ENCODE measurements around the gene CHRDL2.
"Not testable (repeated sequence)": the region's sequence is repeated elsewhere in the genome, so short reads cannot be mapped to it uniquely, and the experiment has no call there.

Gene CHRDL2

GRCh38 chr11:74673693-74674360 is 57.4 kb downstream of the CHRDL2 start:
- Histone ChIP-seq H3K4me3 (ENCODE audit: low read length) (no peak overlapping the region), H3K27ac (ENCODE audit: low read depth, low read length) (no peak overlapping the region), H3K4me1 (ENCODE audit: insufficient read depth, low read length) (no peaks in the 10 kb centered on the region), H3K9me3 (ENCODE audit: insufficient read depth, low read depth, low read length) (no peaks in the 10 kb centered on the region), H3K9ac (ENCODE audit: low read depth, low read length) (no peak overlapping the region), H3K27me3 (ENCODE audit: insufficient read depth, low read length) (no peaks in the 10 kb centered on the region), H3K36me3 (ENCODE audit: insufficient read depth, low read length) (no peaks in the 10 kb centered on the region)
- 89% methylated on average over 7 of the region's 7 CpGs for WGBS

- H3K36me3 ChIP-seq (ENCODE audit: insufficient read depth, low read length) = no peaks in the 10 kb centered on the region
- H3K4me1 ChIP-seq (ENCODE audit: insufficient read depth, low read length) = no peaks in the 10 kb centered on the region
- no peak overlapping the region for H3K4me3 ChIP-seq (ENCODE audit: low read length)
- H3K27ac ChIP-seq (ENCODE audit: low read depth, low read length) = no peak overlapping the region
- H3K9me3 ChIP-seq (ENCODE audit: insufficient read depth, low read depth, low read length) = no peaks in the 10 kb centered on the region
- no peak overlapping the region for H3K9ac ChIP-seq (ENCODE audit: low read depth, low read length)
- 92% methylated on average over 12 of the region's 12 CpGs for WGBS
- H3K27me3 ChIP-seq (ENCODE audit: insufficient read depth, low read length) = no peaks in the 10 kb centered on the region
Observed at GRCh38 chr11:74672956-74673692, 58.1 kb downstream of the CHRDL2 start.

DNA sequence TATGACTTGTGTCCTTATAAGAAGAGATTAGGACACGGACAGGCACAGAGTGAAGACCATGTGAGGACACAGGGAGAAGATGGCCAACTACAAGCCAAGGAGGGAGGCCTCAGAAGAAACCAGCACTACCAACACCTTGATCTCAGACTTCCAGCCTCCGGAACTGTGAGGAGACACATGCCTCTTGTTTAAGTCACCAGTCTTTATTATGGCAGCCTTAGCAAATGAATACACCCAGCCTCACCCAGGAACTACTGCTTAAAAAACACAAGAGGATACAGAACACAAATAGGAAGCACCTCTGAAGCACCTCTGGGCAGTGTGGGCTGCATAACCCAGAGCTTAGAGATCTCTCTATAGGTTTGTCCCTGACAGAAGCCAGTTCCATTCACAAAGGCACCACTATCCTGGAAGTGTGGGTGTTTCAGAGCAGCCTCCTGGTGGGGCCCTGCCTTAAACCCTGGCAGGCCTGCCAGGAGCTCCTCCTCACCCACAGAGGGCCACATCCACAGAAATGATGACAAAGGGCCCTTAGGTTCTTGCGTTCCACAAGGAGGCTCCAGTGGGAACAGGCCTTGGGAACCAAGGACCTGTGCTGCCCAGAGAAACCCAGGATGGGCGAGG is 58.8 kb downstream of the CHRDL2 start:
- Histone ChIP-seq H3K27ac (ENCODE audit: low read depth, low read length) (no peak overlapping the region), H3K4me1 (ENCODE audit: insufficient read depth, low read length) (no peaks in the 10 kb centered on the region)
- 82% methylated on average over 4 of the region's 4 CpGs for WGBS

GRCh38 chr11:74671520-74672196 is 59.6 kb downstream of the CHRDL2 start:
- no peaks in the 10 kb centered on the region for H3K9me3 ChIP-seq (ENCODE audit: insufficient read depth, low read depth, low read length)
- no peak overlapping the region for H3K9ac ChIP-seq (ENCODE audit: low read depth, low read length)
- no peak overlapping the region for H3K27ac ChIP-seq (ENCODE audit: low read depth, low read length)
- no peak overlapping the region for H3K4me3 ChIP-seq (ENCODE audit: low read length)
- no peaks in the 10 kb centered on the region for H3K4me1 ChIP-seq (ENCODE audit: insufficient read depth, low read length)
- WGBS = 85% methylated on average over 10 of the region's 10 CpGs
- H3K27me3 ChIP-seq (ENCODE audit: insufficient read depth, low read length) = no peaks in the 10 kb centered on the region
- H3K36me3 ChIP-seq (ENCODE audit: insufficient read depth, low read length) = no peaks in the 10 kb centered on the region

More for the DNA sequence above, 58.8 kb downstream of the CHRDL2 start:
- Histone ChIP-seq H3K27me3 (ENCODE audit: insufficient read depth, low read length) (no peaks in the 10 kb centered on the region), H3K4me3 (ENCODE audit: low read length) (no peak overlapping the region), H3K9ac (ENCODE audit: low read depth, low read length) (no peak overlapping the region), H3K36me3 (ENCODE audit: insufficient read depth, low read length) (no peaks in the 10 kb centered on the region), H3K9me3 (ENCODE audit: insufficient read depth, low read depth, low read length) (no peaks in the 10 kb centered on the region)

DNA sequence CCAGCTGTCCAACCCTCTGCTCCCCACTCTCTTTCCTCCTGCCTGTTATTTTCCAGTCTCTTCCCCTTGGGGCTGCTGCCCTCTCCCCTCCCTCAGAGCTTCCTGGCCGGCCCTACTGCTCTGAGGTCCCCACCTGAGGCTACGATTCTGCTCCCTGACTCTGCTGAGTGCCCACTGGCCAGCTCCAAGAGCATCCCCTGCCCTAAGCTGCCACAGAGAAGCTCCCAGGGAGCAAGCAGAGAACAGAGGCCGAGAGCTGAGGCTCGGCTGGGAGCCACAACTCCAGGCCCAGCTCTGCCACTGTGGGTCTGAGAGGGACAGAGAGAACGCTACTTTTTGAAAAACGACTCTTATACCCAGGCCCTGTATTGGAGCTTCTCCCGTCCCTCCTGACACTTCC is 61.1 kb downstream of the CHRDL2 start:
- H3K36me3 ChIP-seq (ENCODE audit: insufficient read depth, low read length) = no peaks in the 10 kb centered on the region
- WGBS = 88% methylated on average over 7 of the region's 7 CpGs
- H3K4me3 ChIP-seq (ENCODE audit: low read length) = no peak overlapping the region
- no peaks in the 10 kb centered on the region for H3K4me1 ChIP-seq (ENCODE audit: insufficient read depth, low read length)
- no peak overlapping the region for H3K9ac ChIP-seq (ENCODE audit: low read depth, low read length)
- no peaks in the 10 kb centered on the region for H3K9me3 ChIP-seq (ENCODE audit: insufficient read depth, low read depth, low read length)
- no peak overlapping the region for H3K27ac ChIP-seq (ENCODE audit: low read depth, low read length)
- H3K27me3 ChIP-seq (ENCODE audit: insufficient read depth, low read length) = no peaks in the 10 kb centered on the region

- Histone ChIP-seq H3K4me1 (ENCODE audit: insufficient read depth, low read length) (no peaks in the 10 kb centered on the region), H3K27ac (ENCODE audit: low read depth, low read length) (no peak overlapping the region), H3K27me3 (ENCODE audit: insufficient read depth, low read length) (no peaks in the 10 kb centered on the region), H3K9ac (ENCODE audit: low read depth, low read length) (no peak overlapping the region), H3K4me3 (ENCODE audit: low read length) (no peak overlapping the region), H3K36me3 (ENCODE audit: insufficient read depth, low read length) (no peaks in the 10 kb centered on the region), H3K9me3 (ENCODE audit: insufficient read depth, low read depth, low read length) (no peaks in the 10 kb centered on the region)
- 94% methylated on average over 17 of the region's 17 CpGs for WGBS
Observed at GRCh38 chr11:74669211-74670160, 61.7 kb downstream of the CHRDL2 start.

DNA sequence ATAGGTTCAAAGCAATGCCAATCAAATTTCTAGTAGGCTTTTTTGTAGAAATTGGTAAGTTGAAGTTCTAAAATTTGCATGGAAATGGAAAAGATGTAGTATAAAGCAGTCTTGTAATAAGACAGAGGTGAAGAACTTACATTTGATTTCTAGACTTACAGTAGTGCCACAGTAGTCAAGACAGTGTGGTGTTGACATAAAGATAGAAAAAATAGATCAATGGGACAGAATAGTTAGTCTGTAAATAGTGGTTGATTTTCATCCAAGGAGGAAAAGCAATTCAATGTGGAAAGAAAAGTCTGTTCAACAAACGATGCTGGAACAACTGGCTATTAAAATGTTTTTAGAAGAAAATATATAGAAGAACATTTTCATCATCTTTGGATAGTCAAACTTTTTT is 67.9 kb downstream of the CHRDL2 start:
- Histone ChIP-seq H3K9me3 (ENCODE audit: insufficient read depth, low read depth, low read length) (no peaks in the 10 kb centered on the region), H3K4me1 (ENCODE audit: insufficient read depth, low read length) (peaks cover 11% of the 10 kb centered on the region; the same call in 1 of the 2 replicates), H3K27ac (ENCODE audit: low read depth, low read length) (no peak overlapping the region), H3K36me3 (ENCODE audit: insufficient read depth, low read length) (no peaks in the 10 kb centered on the region), H3K9ac (ENCODE audit: low read depth, low read length) (no peak overlapping the region), H3K27me3 (ENCODE audit: insufficient read depth, low read length) (no peaks in the 10 kb centered on the region), H3K4me3 (ENCODE audit: low read length) (no peak overlapping the region)
- WGBS = no CpG with 5 or more reads among the region's 1 CpG

DNA sequence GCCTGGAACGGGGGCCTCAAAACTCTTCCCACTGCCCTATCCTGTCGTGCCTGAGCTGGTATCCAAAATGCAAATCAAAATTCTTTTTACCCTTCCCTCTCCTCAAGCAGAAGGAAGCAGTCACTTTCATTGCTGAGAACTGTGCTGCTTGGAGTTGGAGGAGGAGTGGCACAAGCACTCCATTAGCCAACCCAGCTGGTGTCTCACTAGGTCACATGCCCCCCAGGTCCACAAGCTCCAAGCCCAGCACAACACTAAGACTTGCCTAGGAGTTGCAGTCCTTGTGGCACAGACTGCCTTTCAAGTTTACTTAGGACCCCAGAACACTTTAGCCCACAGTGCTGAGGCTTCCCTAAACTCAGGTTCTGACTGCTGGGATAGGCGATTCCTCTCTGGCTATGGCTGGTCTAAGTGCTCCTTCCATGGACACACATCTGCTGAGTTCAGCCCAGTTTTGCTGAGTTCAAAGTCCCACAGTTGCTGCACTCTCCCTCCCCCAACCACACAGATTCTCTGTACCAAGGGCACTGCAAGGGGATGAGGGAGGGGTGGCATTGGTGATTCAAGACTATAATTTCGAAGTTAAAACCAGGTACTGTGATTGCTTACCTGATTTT is 68.6 kb downstream of the CHRDL2 start:
- Histone ChIP-seq H3K27me3 (ENCODE audit: insufficient read depth, low read length) (no peaks in the 10 kb centered on the region), H3K27ac (ENCODE audit: low read depth, low read length) (no peak overlapping the region), H3K36me3 (ENCODE audit: insufficient read depth, low read length) (no peaks in the 10 kb centered on the region), H3K9ac (ENCODE audit: low read depth, low read length) (no peak overlapping the region), H3K4me1 (ENCODE audit: insufficient read depth, low read length) (peaks cover 11% of the 10 kb centered on the region; the same call in 1 of the 2 replicates), H3K4me3 (ENCODE audit: low read length) (no peak overlapping the region), H3K9me3 (ENCODE audit: insufficient read depth, low read depth, low read length) (no peaks in the 10 kb centered on the region)
- 87% methylated on average over 4 of the region's 4 CpGs for WGBS

DNA sequence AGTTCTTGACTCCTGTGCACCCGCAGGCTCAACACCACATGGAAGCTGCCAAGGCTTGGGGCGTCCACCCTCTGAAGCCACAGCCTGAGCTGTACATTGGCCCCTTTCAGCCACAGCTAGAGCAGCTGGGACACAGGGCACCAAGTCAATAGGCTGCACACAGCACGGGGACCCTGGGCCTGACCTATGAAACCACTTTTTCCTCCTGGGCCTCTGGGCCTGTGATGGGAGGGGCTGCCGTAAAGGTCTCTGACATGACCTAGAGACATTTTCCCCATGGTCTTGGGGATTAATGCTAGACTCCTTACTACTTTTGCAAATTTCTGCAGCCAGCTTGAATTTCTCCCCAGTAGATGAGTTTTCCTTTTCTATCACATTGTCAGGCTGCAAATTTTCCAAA is 72.1 kb downstream of the CHRDL2 start:
- H3K9me3 ChIP-seq (ENCODE audit: insufficient read depth, low read depth, low read length); H3K4me3 ChIP-seq (ENCODE audit: low read length); H3K36me3 ChIP-seq (ENCODE audit: insufficient read depth, low read length); H3K9ac ChIP-seq (ENCODE audit: low read depth, low read length); H3K27me3 ChIP-seq (ENCODE audit: insufficient read depth, low read length); H3K27ac ChIP-seq (ENCODE audit: low read depth, low read length): not testable (repeated sequence)
- WGBS = 50% methylated on average over 4 of the region's 4 CpGs
- peaks cover 11% of the 10 kb centered on the region; the same call in 1 of the 2 replicates for H3K4me1 ChIP-seq (ENCODE audit: insufficient read depth, low read length)

DNA sequence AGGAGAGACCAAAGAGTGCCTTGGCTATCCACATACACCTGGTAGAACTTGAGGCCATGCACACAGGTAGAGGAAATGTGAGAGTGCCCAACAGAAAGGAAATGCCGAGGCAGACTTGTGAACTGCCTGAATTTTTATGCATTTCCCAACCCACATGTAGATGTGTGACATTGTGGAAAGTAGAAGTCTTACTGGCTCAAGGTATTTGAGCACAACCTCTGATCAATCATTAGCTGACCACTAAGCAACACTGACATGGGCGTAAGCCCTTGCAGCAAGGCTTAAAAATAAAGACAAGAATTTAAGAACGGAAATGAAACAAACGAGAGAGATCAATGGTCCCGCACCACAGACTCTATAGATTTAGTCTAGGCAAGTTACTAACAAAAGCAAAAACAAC is 76.2 kb downstream of the CHRDL2 start:
- H3K4me1 ChIP-seq (ENCODE audit: insufficient read depth, low read length) = no peaks in the 10 kb centered on the region
- H3K4me3 ChIP-seq (ENCODE audit: low read length) = no peak overlapping the region
- H3K9me3 ChIP-seq (ENCODE audit: insufficient read depth, low read depth, low read length) = no peaks in the 10 kb centered on the region
- no peak overlapping the region for H3K9ac ChIP-seq (ENCODE audit: low read depth, low read length)
- 98% methylated on average over 5 of the region's 5 CpGs for WGBS
- H3K36me3 ChIP-seq (ENCODE audit: insufficient read depth, low read length) = peaks cover 6% of the 10 kb centered on the region
- no peak overlapping the region for H3K27ac ChIP-seq (ENCODE audit: low read depth, low read length)
- H3K27me3 ChIP-seq (ENCODE audit: insufficient read depth, low read length) = no peaks in the 10 kb centered on the region

Measured in HUES64 (cell line).